ENCODE data around the gene C1orf232. TPM values are rescaled to one million over a fixed set of nuclear protein-coding genes. Genes with fewer than 3 reads are reported as not detected.

The C1orf232 gene
- total RNA-seq, 1 donor from 2014 or later = not detected

DNA sequence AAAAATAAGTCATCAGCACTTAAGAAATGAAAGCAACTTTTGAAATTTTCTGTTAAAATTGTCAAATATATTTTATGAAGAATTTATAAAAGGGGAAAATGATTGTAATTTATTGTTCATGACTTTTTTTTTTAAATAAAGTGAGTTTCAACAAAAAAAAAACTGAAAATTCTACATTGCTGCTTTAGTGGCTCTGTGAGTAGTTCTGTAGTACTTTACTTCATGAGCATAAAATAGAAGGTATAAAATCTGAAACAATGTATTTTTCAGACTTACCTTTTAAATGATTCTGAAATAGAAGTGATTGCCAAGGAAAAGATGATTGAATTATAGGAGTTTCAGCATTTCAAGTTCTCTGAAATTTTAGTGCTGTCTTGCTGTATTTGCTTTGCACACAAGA is 43.4 kb downstream of the C1orf232 start:
- no peaks in the 10 kb centered on the region for H3K9me3 Mint-ChIP-seq
- intact Hi-C loops (cut with micrococcal nuclease) = loop anchor here (1.0 kb wide), 1 partner anchor 11 kb away; no protein-coding TSS in a partner anchor
- peaks cover 19% of the 10 kb centered on the region for H3K4me1 Mint-ChIP-seq
- DNase-seq (no peak), ATAC-seq (ENCODE audit: low read depth) (no peak)
- peaks cover 15% of the 10 kb centered on the region for H3K36me3 Mint-ChIP-seq (ENCODE audit: low read depth)
- H3K4me3 Mint-ChIP-seq = no peak overlapping the region
- POLR2A ChIA-PET = interaction anchor here (0.7 kb wide), 1 partner anchor 21 kb away, joined by 3 read pairs; no protein-coding TSS in a partner anchor
- CTCF ChIA-PET = interaction anchor here (0.7 to 1.5 kb wide), 2 partner anchors 20 to 292 kb away, joined by 3 to 5 read pairs; no protein-coding TSS in a partner anchor
- no peak overlapping the region for H3K27ac Mint-ChIP-seq
- peaks cover 3% of the 10 kb centered on the region for H3K27me3 Mint-ChIP-seq
- TF ChIP-seq, protein P1, sequence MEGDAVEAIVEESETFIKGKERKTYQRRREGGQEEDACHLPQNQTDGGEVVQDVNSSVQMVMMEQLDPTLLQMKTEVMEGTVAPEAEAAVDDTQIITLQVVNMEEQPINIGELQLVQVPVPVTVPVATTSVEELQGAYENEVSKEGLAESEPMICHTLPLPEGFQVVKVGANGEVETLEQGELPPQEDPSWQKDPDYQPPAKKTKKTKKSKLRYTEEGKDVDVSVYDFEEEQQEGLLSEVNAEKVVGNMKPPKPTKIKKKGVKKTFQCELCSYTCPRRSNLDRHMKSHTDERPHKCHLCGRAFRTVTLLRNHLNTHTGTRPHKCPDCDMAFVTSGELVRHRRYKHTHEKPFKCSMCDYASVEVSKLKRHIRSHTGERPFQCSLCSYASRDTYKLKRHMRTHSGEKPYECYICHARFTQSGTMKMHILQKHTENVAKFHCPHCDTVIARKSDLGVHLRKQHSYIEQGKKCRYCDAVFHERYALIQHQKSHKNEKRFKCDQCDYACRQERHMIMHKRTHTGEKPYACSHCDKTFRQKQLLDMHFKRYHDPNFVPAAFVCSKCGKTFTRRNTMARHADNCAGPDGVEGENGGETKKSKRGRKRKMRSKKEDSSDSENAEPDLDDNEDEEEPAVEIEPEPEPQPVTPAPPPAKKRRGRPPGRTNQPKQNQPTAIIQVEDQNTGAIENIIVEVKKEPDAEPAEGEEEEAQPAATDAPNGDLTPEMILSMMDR (IDR thresholded peaks at IDR 0.05) = no peak

DNA sequence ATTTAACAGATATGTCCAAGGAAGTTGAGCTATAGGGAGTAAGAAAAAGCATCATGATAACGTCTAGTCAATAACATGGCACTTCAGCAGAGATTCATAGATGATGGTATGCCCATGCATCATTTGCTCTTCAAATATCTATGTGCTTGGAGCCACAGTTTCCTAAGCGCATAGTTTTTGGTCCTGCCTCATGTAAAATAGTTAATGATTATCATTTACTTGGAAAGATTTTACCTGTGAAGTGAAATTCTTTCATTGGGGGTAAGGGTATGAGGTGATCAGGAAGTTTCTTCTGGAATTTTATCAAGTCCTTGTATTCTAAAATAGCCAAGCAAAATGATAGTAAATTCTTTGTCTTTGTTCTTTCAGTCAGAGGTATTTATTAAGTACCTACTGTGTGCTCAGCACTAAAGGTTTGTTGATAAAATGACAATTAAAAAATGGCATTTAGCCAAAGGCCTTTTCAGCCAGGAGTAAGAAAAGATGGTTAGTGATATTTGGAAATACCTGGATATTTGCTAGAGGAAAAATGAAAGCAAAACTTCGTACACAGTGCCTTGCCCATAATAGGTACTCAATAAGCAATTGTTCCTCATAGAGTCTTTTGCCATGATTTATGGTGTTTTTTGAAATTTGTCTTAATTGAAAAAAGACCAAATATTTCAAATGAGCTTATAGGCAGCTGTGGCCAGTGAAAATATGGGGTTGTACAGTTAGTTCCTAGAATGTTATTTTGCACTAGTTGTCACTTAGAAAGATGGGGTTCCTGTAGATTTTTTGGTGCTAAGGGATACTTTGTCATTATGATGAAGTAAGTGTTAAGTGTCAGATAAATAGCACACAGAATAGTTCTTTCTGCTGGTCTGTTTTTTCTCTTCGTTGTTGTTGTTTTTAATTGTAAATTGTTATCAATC is 44.1 kb downstream of the C1orf232 start:
- POLR2A ChIA-PET = interaction anchor here (0.6 to 1.2 kb wide), 2 partner anchors 13 to 111 kb away, joined by 3 to 4 read pairs; partner anchors contain the start of gene PDIK1L
- ATAC-seq (ENCODE audit: low read depth) (no peak), DNase-seq (no peak)
- intact Hi-C loops (cut with micrococcal nuclease) = loop anchor here (1.0 kb wide), 1 partner anchor 12 kb away; no protein-coding TSS in a partner anchor
- Mint-ChIP-seq H3K4me1 (peaks cover 26% of the 10 kb centered on the region), H3K27ac (no peak overlapping the region), H3K4me3 (no peak overlapping the region), H3K36me3 (ENCODE audit: low read depth) (peaks cover 21% of the 10 kb centered on the region), H3K27me3 (peaks cover 3% of the 10 kb centered on the region), H3K9me3 (no peaks in the 10 kb centered on the region)
- TF ChIP-seq, protein P1 (IDR thresholded peaks at IDR 0.05) = no peak
- CTCF ChIA-PET = interaction anchor here (0.7 kb wide), 1 partner anchor 20 kb away, joined by 3 read pairs; no protein-coding TSS in a partner anchor

DNA sequence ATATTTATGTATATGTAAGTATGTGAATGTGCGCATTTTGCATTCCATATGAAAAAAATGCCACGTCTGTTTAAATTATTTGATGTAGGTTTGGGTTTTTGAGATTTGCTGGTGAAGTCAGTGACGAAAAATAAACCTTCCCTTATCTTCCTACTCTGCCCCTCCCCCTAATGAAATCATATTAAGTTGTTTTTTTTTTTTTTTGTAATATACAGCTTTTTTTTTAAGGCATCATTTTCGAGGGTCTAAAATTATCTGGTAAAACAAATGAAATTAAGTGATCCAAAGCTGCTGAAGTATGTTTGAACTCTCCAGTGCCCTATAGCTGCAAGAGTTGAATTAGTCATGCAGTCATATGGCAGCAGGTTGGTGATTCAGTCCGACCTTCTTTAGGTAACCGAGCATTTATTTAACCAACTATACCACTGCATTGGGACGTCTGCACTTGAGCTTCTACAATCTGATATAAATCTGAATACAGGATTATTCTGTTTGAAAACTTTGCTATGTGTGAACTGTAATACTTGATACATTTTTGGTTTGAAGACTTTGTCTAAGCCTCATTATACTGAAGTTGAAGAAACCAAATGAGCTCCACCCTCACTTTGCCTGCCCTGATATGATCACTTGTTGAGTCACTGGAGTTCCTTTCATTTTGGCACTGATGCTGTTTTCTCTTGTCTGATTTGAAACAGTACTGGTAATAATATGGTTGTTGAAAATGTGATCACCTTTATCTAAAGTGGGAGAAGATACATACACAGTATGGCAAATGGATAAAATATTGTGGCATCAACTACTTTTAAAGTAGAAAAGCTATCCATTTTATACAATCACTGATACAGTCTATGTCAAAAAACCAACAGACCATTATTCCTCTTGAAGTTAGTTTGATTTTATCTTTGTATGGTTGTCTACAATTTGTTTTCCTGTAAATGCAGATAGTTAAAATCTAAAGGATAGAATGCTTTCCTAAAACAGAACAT is 45.5 kb downstream of the C1orf232 start:
- no peak for DNase-seq
- no peak overlapping the region for H3K27ac Mint-ChIP-seq
- no peaks in the 10 kb centered on the region for H3K9me3 Mint-ChIP-seq
- H3K4me1 Mint-ChIP-seq = peaks cover 25% of the 10 kb centered on the region
- no peak overlapping the region for H3K4me3 Mint-ChIP-seq
- CTCF ChIA-PET = interaction anchor here (0.9 to 1.7 kb wide), 4 partner anchors 16 to 21 kb away, joined by 3 to 9 read pairs (median 5); no protein-coding TSS in a partner anchor
- TF ChIP-seq, protein P1 (IDR thresholded peaks at IDR 0.05) = no peak
- intact Hi-C loops (cut with micrococcal nuclease) = no loop called here
- peaks cover 3% of the 10 kb centered on the region for H3K27me3 Mint-ChIP-seq
- no peak for ATAC-seq (ENCODE audit: low read depth)
- peaks cover 33% of the 10 kb centered on the region for H3K36me3 Mint-ChIP-seq (ENCODE audit: low read depth)
- POLR2A ChIA-PET = interaction anchor here (1.2 kb wide), 1 partner anchor 12 kb away, joined by 4 read pairs; the partner anchor contains the start of gene PDIK1L

DNA sequence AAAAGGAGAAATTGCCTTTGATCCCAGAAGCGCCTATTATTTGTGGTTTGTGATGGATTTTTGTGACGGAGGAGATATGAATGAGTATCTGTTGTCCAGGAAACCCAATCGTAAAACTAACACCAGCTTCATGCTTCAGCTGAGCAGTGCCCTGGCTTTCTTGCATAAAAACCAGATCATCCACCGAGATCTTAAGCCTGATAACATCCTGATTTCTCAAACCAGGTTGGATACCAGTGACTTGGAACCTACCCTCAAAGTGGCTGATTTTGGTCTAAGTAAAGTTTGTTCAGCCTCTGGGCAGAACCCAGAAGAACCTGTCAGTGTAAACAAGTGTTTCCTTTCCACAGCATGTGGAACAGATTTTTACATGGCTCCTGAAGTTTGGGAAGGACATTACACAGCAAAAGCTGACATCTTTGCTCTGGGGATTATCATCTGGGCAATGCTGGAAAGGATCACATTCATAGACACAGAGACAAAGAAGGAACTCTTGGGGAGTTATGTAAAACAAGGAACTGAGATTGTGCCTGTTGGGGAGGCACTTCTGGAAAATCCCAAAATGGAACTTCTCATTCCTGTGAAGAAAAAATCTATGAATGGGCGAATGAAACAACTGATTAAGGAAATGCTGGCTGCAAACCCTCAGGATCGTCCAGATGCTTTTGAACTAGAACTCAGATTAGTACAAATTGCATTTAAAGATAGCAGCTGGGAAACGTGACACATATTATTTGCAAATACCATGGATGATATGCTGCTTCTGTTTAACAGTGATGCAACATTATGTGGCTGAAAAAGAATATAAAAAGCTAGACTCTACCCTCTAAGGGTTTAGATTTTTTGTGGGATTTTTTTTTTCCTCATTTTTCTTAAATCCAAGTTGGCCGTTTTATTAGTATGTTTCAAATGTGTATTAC is 46.6 kb downstream of the C1orf232 start:
- peaks cover 39% of the 10 kb centered on the region for H3K36me3 Mint-ChIP-seq (ENCODE audit: low read depth)
- DNase-seq (no peak), ATAC-seq (ENCODE audit: low read depth) (no peak)
- ChIA-PET CTCF (interaction anchor here (0.9 to 1.7 kb wide), 4 partner anchors 18 to 23 kb away, joined by 3 to 9 read pairs (median 6); no protein-coding TSS in a partner anchor), POLR2A (no interaction called here)
- intact Hi-C loops (cut with micrococcal nuclease) = no loop called here
- no peaks in the 10 kb centered on the region for H3K27me3 Mint-ChIP-seq
- peaks cover 18% of the 10 kb centered on the region for H3K4me1 Mint-ChIP-seq
- no peak overlapping the region for H3K27ac Mint-ChIP-seq
- no peak overlapping the region for H3K4me3 Mint-ChIP-seq
- no peaks in the 10 kb centered on the region for H3K9me3 Mint-ChIP-seq
- TF ChIP-seq, protein P1 (IDR thresholded peaks at IDR 0.05) = no peak
